Memory B cell (primary cell): ENCODE measurements around the gene MOSPD2.

Experiments used
- ATAC-seq: fragments of 150-1000 bp; cut with Tn5 transposase; 2 replicates; pipeline ENCODE4 v1.10.0; 2021; ENCODE audit warnings: low read depth, mild to moderate bottlenecking, moderate library complexity
- DNase-seq, 2 donors: peaks; one replicate each; pipeline ENCODE4 v3.0.0; 2022; ENCODE audit warnings: low spot score in 2 of 2
- H3K27ac Mint-ChIP-seq: one replicate; pipeline ENCODE4 v1.8.0; 2022; ENCODE audit warnings: mild to moderate bottlenecking, moderate library complexity, mixed read lengths
- H3K27me3 Mint-ChIP-seq: one replicate; pipeline ENCODE4 v1.8.0; 2022; ENCODE audit warnings: mixed read lengths
- H3K36me3 Mint-ChIP-seq: one replicate; pipeline ENCODE4 v1.8.0; 2022; ENCODE audit warnings: mild to moderate bottlenecking, mixed read lengths
- H3K4me1 Mint-ChIP-seq: one replicate; pipeline ENCODE4 v1.8.0; 2022; ENCODE audit warnings: mixed read lengths
- H3K4me3 Mint-ChIP-seq: one replicate; pipeline ENCODE4 v1.8.0; 2022; ENCODE audit warnings: mild to moderate bottlenecking, moderate library complexity, mixed read lengths
- H3K9me3 Mint-ChIP-seq: one replicate; pipeline ENCODE4 v1.8.0; 2022; ENCODE audit warnings: mixed read lengths

The MOSPD2 gene

DNA sequence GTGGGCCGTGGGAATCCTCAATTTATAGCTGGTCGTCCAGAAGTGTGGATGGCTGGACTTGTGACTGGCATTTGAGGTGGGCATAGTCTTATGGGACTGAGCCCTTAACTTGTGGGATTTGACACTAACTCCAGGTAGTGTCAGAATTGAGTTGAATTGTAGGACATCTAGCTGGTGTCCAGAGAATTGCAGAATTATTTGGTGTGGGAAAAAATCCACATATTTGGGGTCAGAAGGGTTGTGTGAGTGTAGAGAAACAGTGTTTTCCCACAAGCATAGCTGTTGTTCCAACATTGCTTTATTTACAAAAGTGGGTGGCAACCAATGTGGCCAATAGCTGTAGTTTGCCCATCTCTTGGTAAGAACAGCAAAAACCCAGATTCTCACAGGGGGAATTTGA is 91.3 kb downstream of the MOSPD2 start:
- Mint-ChIP-seq H3K27ac (no peak overlapping the region), H3K36me3 (no peaks in the 10 kb centered on the region), H3K9me3 (no peaks in the 10 kb centered on the region), H3K27me3 (peaks cover 2% of the 10 kb centered on the region), H3K4me1 (peaks cover 2% of the 10 kb centered on the region), H3K4me3 (no peak overlapping the region)
- ATAC-seq (no peak), DNase-seq (no peak)
